HG03064 (cell line): ENCODE measurements around the gene RSL1D1.
"Not testable (repeated sequence)": the region's sequence is repeated elsewhere in the genome, so short reads cannot be mapped to it uniquely, and the experiment has no call there.

Experiments used
- ATAC-seq: cut with Tn5 transposase; IDR thresholded peaks from one replicate; pipeline ENCODE4 v1.9.1; 2021; ENCODE audit warnings: low read depth; ENCODE audit not compliant: unreplicated experiment

RSL1D1 gene

DNA sequence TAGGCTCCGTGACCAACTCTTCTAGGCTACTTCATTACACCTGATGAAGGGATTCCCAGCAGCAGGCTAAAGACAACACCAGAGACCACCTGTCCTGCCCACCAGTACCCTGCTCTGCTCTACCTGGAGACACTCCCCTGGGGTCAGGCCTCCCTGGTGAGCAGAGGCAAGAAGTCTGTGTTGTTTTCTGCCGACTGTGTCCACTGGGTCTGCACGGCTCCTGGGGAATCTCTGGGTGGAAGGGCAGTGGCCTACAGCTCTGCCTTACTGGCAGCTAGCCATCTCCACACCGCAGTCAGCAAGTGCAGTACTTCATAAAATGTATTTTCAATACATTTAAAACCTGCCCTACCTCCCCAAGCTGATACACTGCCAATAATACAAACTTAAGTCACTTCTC lies 6.8 kb downstream of the RSL1D1 start:
- ATAC-seq: no peak

DNA sequence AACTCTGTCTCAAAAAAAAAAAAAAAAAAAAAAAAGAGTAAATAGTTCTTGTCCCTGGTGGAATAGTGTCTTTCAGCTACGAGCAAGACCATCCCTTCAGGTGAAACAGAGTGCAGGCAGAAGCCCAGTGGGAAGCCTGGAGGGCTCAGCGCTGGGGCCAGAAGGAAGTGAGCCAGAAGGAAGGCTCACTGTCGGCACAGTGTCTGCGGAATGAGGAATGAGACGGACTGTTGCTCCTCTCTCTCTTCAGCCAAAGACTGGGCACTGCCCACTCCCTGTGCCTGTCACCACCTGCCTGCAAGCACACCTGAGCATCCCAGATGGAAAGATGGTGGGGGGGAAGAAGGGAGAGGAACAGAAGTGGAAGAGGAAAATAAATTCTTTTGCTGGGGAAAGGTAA lies 7.5 kb downstream of the RSL1D1 start:
- no peak for ATAC-seq

DNA sequence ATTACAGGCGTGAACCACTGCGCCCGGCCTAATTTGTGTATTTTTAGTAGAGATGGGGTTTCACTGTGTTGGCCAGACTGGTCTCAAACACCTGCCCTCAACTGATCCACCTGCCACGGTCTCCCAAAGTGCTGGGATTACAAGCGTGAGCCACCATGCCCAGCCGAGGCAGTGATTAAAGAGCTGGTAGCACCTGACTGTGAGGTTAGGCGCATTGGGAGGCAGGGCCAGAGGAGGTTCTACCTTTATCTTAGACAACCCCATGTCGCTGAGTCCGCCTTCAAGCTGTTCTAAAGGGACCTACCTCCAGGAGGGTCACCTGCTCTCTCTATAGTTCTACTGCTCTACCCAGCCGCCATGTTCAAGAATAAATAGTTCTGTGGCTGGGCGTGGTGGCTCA lies 8.1 kb downstream of the RSL1D1 start:
- no peak for ATAC-seq

DNA sequence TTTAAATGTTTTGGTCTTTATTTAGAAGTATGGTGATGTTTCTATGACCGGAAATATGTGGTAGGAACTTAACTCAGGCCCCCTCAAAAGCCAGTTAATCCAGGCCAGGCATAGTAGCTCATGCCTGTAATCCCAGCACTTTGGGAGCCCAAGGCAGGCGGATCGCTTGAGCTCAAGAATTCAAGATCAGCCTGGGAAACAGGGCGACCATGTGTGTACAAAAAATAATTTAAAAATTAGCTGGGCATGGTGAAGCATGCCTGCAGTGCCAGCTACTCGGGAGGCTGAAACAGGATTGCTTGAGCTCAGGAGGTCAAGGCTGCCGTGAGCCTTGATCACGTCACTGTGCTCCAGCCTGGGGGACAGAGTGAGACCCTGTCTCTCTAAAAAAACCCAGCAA lies 10.3 kb downstream of the RSL1D1 start:
- no peak for ATAC-seq

DNA sequence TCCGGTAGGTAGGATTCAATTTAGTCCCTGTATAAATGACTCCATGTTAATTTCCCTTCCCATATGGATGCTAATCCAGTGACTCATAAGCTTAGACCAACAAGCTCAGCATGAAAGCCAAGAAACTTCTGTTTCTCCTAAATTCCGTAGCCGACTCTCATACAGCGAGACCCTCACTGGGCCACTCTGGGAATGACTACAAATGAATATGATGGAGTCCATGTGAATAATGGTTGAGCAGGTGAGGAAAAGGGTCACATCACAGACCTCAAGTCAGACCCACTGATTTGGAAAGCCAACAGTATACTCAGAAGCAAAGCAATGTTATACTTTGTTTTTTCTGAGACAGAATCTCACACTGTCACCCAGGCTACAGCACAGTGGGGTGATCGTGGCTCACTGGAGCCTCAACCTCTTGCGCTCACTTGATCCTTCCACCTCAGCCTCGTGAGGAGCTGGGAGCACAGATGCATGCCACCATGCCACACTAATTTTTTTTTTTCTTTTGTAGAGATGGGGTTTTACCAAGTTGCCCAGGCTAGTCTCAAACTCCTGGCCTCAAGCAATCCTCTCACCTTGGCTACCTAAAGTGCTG lies 14.6 kb downstream of the RSL1D1 start:
- ATAC-seq: no peak

DNA sequence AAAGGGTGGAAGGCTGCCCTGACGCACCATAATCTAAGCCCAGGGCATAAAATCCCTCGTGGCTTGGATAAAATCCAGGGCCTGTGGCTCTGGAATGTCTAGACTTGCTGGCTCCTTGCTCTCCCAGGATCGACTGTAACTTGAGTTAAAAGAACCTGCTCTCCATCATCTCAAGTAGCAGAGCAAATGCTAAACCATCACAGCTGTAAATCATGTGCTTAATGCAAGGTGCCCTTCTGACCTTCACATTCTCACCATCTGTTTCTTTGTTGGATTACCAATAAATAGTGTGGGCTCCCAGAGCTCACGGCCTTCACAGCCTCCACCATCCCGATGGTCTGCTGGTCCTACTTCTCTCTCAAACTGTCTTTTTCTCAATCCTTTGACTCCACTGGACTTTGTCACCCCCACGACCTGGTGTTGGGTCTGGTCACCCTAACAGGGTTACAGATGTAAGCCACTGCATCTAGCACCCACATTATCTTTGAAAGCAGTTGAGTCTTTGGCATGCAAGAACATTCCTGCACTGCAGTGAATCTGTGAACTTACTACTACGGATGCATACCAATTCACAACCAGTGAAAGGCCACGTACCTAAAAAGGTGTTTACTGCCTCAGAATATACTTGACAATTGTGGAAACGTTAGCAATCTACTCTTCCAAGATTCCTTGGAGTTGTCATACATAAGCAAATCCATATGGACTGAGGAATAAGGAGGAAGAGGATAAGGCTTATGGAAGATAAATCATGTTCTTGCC lies 15.3 kb downstream of the RSL1D1 start:
- ATAC-seq: no peak

DNA sequence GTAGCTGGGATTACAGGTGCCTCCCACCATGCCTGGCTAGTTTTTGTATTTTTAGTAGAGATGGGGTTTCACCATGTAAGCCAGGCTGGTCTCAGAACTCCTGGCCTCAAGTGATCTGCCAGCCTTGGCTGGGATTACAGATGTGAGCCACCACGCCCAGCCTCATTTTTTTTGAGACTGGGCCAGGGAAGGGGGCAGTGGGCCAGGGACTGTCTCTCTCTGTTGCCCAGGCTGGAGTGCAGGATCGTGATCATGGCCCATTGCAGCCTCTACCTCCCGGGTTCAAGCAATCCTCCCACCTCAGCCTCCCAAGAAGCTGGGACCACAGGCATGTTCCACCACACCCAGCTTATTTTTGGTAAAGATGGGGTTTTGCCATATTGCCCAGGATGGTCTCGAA lies 16.0 kb downstream of the RSL1D1 start:
- ATAC-seq: no peak

DNA sequence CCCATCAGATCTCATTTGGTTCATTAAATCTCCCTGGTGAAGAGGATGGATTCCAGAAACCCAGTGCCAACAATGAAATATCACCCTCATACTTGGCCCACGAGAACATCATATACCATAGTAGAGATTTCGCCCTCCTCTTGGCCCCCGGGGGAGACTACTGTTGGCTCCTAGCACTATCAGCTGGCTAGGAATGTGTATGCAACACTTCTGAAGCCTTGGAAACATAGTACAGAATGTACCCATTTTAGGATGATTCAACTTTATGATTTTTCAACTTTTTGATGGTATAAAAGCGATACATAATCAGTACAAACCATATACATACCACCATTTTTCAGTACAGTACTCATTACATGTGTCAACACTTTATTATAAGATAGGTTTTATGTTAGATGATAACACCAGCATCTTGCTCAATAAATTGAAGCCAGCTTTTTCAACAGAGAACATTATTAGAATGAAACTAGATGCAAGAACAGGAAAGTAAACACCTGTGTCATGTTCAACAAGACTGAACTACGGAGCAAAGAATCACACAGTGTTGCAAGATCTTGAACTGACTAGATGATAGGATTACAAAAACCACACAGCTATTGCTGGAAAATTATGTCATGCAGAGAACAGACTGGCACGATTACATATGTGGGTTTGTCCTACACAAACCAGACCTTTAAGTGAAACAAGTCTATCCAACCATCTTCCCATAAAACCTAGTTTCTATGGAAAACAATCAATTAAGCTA lies 17.2 kb downstream of the RSL1D1 start:
- no peak for ATAC-seq

DNA sequence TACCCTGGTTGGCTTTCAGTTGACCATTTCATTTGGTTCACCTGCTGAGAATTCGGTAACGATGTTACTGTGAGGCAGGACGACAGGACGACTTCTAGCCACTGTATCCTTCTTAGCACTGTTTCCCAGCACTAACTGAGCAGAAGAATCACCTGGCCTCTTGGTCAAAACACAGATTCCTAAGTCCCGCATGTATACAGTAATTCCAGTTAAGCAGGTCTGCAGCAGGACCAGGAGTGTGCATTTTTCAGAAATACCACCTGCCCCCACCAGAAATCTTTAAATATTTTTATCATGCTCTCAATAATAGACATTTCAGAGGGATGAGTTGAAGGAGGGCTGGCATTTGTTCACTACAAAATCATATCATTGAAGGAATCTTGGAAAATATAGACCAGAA lies 22.6 kb downstream of the RSL1D1 start:
- ATAC-seq: no peak

DNA sequence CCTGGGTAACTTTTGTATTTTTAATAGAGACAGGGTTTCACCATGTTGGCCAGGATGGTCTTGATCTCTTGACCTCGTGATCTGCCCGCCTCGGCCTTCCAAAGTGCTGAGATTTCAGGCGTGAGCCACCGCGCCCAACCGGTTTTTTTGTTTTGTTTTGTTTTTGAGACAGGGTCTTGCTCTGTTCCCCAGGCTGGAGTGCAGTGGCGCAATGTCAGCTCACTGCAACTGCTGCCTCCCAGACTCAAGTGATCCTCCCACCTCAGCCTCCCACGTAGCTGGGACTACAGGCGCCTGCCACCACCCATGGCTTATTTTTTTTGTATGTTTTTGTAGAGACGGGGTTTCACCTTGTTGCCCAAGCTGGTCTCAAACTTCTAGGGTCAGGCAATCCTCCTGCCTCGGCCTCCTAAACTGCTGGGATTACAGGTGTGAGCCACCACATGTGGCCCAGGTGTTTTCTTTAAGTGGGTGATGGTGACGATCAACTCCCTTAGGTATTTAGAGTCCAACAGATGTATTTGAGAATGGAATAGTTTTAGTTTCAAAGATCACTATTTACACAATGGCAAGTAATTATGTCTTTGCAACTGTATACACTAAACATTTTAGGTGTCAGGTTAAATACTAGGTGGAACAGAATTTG lies 25.7 kb downstream of the RSL1D1 start:
- ATAC-seq: not testable (repeated sequence)

DNA sequence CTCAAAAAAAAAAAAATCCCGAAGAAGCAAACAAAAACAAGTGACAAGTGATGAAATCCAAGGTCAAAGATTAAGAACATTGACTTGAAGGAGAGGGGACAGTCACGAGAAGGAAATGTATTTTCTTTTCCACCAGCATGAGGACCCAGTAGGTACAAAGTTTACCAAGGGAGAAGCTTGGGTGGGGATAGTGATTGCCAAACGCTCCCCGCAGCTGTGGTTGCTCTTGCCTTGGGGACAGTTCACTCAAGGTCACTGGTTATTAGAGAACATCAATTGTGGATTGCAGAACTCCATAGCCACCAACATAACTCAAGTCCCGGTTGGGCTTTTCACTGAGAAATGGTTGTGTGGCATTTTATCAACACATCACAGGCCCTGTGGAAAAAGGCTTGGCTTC lies 27.0 kb downstream of the RSL1D1 start:
- no peak for ATAC-seq

DNA sequence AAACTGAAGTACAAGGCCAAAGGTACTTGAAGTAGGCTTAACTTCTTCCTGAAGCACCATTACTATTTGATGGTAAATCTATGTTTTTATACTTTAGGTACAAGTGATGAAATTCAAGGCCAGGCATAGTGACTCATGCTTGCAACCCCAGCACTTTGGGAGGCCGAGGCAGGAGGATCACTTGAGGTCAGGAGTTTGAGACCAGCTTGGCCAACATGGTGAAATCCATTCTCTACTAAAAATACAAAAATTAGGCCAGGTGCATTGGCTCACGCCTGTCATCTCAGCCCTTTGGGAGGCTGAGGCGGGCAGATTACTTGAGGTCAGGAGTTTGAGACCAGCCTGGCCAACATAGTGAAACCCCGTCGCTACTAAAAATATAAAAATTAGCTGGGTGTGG lies 27.7 kb downstream of the RSL1D1 start:
- ATAC-seq: not testable (repeated sequence)

DNA sequence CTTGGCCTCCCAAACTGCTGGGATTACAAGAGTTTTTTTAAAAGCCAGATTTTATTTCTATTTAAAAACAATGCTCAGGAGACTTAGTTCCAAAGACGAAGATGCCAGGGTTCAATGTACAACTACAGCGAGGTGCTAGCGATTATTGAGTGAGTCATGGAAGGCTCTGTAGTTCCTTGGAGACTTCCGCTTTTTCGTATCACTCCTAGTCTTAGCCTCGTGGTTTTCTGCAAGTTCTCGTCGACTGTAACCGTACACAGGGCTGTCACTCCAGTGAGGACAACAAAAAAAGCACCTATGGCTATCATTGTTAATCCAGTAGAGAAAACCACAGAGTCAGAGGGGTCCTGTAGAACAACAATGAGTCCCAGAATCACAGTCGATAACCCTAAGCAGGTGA lies 31.5 kb downstream of the RSL1D1 start:
- ATAC-seq: no peak

DNA sequence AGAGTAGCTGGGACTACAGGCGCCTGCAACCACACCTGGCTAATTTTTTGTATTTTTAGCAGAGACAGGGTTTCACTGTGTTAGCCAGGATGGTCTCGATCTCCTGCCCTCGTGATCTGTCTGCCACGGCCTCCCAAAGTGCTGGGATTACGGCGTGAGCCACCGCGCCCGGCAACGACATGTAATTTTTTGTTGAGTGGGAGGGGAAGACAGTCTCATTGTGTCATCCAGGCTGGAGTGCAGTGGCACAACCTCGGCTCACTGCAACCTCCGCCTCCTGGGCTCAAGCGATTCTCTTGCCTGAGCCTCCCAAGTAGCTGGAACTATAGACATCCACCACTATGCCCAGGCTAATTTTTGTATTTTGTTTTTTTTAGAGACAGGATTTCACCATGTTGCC lies 32.4 kb downstream of the RSL1D1 start:
- ATAC-seq: not testable (repeated sequence)

DNA sequence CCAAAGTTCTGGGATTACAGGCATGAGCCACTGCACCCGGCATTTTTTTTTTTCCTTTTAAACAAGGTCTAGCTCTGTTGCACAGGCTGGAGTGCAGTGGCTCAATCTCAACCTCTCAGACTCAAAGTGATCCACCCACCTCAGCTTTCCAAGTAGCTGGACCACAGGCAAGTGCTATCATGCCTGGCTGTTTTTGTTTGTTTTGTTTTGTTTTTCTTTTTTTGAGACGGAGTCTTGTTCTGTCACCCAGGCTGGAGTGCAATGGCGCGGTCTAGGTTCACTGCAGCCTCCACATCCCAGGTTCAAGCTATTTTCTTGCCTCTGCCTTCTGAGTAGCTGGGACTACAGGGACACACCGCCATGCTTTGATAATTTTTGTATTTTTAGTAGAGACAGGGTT lies 35.2 kb downstream of the RSL1D1 start:
- ATAC-seq: no peak

DNA sequence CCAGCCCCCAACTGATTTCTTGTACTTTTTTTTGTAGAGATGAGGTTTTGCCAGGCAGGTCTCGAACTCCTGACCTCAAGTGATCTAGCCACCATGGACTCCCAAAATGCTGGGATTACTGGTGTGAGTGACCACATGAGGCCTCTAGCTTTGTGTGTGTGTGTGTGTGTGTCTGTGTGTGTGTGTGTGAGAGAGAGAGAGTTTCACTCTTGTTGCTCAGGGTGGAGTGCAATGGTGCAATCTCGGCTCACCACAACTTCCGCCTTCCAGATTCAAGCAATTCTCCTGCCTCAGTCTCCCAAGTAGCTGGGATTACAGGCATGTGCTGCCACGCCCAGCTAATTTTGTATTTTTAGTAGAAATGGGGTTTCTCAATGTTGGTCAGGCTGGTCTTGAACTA lies 36.5 kb downstream of the RSL1D1 start:
- not testable (repeated sequence) for ATAC-seq

DNA sequence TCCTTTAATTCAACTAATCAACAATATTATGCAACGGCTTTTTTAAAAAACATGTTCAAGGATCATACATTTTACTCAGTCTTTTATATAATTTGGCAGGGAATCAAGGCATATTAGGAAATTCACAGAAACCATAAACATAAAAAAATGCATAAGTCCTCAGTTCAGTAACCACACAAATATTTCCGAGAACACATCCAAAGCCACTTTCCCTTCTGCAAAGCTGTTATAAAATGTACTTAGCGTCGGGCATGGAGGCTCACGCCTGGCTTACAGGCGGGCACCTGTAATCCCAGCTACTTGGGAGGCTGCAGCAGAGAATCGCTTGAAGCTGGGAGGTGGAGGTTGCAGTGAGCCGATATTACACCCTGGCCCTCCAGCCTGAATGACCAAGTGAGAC lies 44.6 kb downstream of the RSL1D1 start:
- no peak for ATAC-seq

DNA sequence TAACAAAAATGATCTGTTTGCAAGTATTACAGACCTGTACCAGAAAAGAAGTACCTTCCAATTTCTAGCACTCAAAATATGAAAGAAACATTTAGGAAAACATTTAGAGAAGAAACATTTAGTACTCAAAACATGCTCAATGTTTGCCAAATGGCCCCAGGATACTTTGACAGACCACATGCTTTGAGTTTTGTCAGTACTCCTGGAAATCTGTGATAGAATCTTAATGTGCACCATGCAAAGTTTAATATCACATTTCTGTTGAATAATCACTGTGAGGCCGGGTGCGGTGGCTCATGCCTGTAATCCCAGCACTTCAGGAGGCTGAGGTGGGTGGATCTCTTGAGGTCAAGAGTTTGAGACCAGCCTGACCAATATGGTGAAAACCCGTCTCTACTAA lies 45.8 kb downstream of the RSL1D1 start:
- no peak for ATAC-seq

DNA sequence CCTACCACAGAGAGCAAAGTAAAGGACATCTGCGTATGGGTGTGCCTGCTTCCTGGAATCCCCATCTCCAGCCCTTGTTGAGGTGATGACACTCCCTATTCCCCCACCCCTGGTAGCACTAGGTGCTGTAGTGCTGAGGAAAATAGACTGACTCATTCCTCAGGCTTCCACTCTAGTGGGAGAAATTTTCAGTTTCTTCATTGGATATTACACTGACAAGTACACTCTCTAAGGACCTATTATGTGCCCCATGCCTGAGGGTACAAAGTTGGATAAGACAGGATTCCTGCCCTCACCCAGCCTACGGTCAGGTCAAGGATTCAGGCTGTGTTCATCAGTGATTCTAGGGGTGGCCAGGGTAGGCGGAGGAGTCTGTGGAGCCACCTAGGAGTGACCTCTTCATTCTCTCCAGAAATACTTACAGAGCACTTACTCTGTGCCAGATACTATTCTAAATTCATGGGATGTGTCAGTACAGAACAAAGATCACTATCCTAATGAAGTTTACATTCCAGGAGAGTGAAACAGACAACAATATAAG lies 49.8 kb downstream of the RSL1D1 start:
- ATAC-seq: no peak

DNA sequence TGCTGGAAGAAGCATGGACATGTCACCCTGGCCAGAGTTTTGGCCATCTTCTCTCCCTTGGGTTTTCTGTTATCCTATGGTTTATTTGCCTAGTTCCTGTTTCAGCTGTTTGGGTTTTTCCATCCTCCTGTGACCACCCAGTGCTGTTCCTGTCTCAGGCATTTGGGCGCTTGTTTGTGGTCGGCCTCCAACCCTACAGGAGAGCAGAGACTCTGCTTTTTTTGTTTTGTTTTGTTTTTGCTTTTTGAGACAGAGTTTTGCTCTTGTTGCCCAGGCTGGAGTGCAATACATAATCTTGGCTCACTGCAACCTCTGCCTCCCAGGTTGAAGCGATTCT lies 51.0 kb downstream of the RSL1D1 start:
- no peak for ATAC-seq
